Heart right ventricle (tissue), 16 donors: Measurements from ENCODE around the gene DAGLA. TPM values are rescaled to one million over a fixed set of nuclear protein-coding genes. Genes with fewer than 3 reads are reported as not detected.

Experiments used
- ATAC-seq, 8 donors: fragments of 200-7000 bp; cut with Tn5 transposase; one replicate each; pipeline ENCODE4 v1.9.1; 2020; ENCODE audit warnings: mild to moderate bottlenecking in 8 of 8, moderate library complexity in 8 of 8, moderate number of reproducible peaks in 1 of 8
- DNase-seq, 2 donors: peaks; one replicate each; pipeline ENCODE4 v3.0.0-alpha.2; 2020
- H3K27ac ChIP-seq, 10 donors: fragments of 200-600 bp; sonication (generic) in 2 of 10; one replicate each; pipeline versions ENCODE4 v1.5.0 to v1.8.0; 2020 to 2022; ENCODE audit warnings: mild to moderate bottlenecking in 3 of 10
- H3K27me3 ChIP-seq, 7 donors: fragments of 200-600 bp; one replicate each; pipeline ENCODE4 v1.8.0; 2021 to 2022; ENCODE audit warnings: mild to moderate bottlenecking in 2 of 7
- H3K36me3 ChIP-seq, 9 donors: fragments of 200-600 bp; sonication (generic) in 1 of 9; one replicate each; pipeline versions ENCODE4 v1.5.0 to v1.8.0; 2020 to 2022; ENCODE audit warnings: mild to moderate bottlenecking in 2 of 9
- H3K4me1 ChIP-seq, 9 donors: fragments of 200-600 bp; sonication (generic) in 1 of 9; one replicate each; pipeline versions ENCODE4 v1.5.0 to v1.8.0; 2020 to 2022; ENCODE audit warnings: mild to moderate bottlenecking in 4 of 9
- H3K4me3 ChIP-seq, 10 donors: fragments of 200-600 bp; sonication (generic) in 2 of 10; one replicate each; pipeline versions ENCODE4 v1.5.0 to v1.8.0; 2020 to 2022; ENCODE audit warnings: mild to moderate bottlenecking in 7 of 10, moderate library complexity in 2 of 10
- H3K9me3 ChIP-seq, 11 donors: fragments of 200-600 bp in 10 of 11; sonication (generic) in 2 of 11; one replicate each; pipeline versions ENCODE4 v1.5.0 to v1.8.0; 2013 to 2022; ENCODE audit warnings: mild to moderate bottlenecking in 2 of 11, control low read depth in 1 of 11, moderate library complexity in 1 of 11
- WGBS, 2 donors: extraction: QIAGEN DNeasy Blood & Tissue Kit; methylation state at CpG; one replicate each; pipeline ENCODE4 v1.1.7; 2013; ENCODE audit warnings: inconsistent platforms in 1 of 2; 5-methylcytosine and 5-hydroxymethylcytosine counted together
- intact Hi-C, 10 donors: fragments of 100-400 bp; cut with DNase I; formaldehyde crosslinking; loops; one replicate each; pipeline versions ENCODE4 v1.11.1 to v1.14.2; 2022
- polyA plus RNA-seq, 2 donors: library from polyadenylated mRNA; stranded (reverse); fragments of 200-250 nt; gene quantifications; one replicate each; pipeline ENCODE4 v1.2.3, GENCODE V29; 2013
- total RNA-seq, 10 donors: library from RNA; stranded (reverse); fragmentation: NEBNext Ultra II Directional in 3 of 10; extraction: Animal tissue kit (Norgen Biotek cat#: 25700) in 3 of 10; gene quantifications; one replicate each; pipeline versions ENCODE4 v1.2.1 to v1.2.4, GENCODE V29; 2021 to 2023
- TF ChIP-seq, protein P1 (sequence below), 9 donors: fragments of 200-600 bp; sonication (generic) in 2 of 9; IDR thresholded peaks; one replicate each; pipeline versions ENCODE4 v1.5.0 to v1.8.0; 2021 to 2022; ENCODE audit warnings: antibody characterized with exemption in 9 of 9, mild to moderate bottlenecking in 5 of 9, moderate library complexity in 1 of 9
- donor health status: Arrhythmogenic right ventricular cardiomyopathy.
- donor health status: ischemic (EF 13 %, LVEDD 7.1; RV severe dilation, severe dysfunction).
- donor health status: healthy with polysubstance abuse.
- donor health status: DM: no; HTN: yes; CAD: no.
- donor health status: DM: no; HTN: no; CAD: no.
- donor health status: ischemic (EF 25% LVEDD 6.9; RV normal size, moderate dysfunction).
- donor health status: ischemic (EF 25% LVEDD 5.7; RV mildly dilated, moderate dysfunction).
- donor health status: healthy.
- donor health status: DM: yes; HTN: yes; CAD: no.
- donor health status: Ischemic cardiomyopathy.
- donor health status: ischemic (EF 35%, LVEDD 5.7; RV mildly dilated, moderate dysfunction).
- donor health status: nonischemic (EF 11% LVEDD 7.7; RV severe dilation, severe dysfunction).
- donor health status: DM: yes; HTN: yes; CAD: no.
- donor health status: PGD.
- donor health status: ischemic (EF 29% LVEDD 5.4; RV normal size, mild dysfunction).
- donor health status: nonischemic (EF 23%, LVEDD 6.1; RV moderate dilation, normal function).

The DAGLA gene
- total and polyA plus RNA-seq, 12 donors: 1.5 to 5.0 (median 3.2) TPM

DNA sequence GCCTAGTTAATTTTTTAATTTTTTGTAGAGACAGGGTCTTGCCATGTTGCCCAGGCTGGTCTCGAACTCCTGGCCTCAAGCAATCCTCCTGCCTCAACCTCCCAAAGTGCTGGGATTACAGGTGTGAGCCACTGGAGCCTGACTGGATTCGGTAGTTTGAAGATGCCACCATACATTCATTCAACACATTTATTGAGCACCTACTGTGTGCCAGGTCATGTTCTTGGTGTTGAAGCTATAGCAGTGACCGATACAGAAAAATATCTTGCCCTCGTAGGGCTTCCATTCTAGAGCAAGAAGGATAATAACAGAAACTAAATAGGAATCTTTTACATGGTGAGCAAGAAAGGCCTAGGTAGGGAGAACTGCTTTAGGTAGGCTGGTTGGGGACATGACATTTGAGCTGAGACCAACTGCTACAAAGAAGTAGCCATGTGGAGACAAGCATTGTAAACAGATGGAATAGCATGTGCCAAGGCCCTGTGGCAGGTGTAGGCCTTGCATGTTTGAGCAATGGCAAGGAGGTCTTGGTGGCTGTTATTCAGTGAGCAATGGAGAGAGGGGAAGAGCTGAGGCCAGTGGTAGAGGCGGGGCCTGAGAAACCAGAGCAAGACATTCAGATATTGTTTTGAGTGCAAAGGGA is 70.6 kb downstream of the DAGLA start:
- TF ChIP-seq, protein P1, sequence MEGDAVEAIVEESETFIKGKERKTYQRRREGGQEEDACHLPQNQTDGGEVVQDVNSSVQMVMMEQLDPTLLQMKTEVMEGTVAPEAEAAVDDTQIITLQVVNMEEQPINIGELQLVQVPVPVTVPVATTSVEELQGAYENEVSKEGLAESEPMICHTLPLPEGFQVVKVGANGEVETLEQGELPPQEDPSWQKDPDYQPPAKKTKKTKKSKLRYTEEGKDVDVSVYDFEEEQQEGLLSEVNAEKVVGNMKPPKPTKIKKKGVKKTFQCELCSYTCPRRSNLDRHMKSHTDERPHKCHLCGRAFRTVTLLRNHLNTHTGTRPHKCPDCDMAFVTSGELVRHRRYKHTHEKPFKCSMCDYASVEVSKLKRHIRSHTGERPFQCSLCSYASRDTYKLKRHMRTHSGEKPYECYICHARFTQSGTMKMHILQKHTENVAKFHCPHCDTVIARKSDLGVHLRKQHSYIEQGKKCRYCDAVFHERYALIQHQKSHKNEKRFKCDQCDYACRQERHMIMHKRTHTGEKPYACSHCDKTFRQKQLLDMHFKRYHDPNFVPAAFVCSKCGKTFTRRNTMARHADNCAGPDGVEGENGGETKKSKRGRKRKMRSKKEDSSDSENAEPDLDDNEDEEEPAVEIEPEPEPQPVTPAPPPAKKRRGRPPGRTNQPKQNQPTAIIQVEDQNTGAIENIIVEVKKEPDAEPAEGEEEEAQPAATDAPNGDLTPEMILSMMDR (IDR thresholded peaks at IDR 0.05): no peak
- DNase-seq (no peak), ATAC-seq (no peak)
- Histone ChIP-seq H3K9me3 (no peaks in the 10 kb centered on the region), H3K4me1 (peaks cover 0 to 19% (median 7%) of the 10 kb centered on the region in 9 donors), H3K36me3 (no peaks in the 10 kb centered on the region), H3K27me3 (peaks cover 0 to 36% (median 5%) of the 10 kb centered on the region in 7 donors), H3K4me3 (no peak overlapping the region), H3K27ac (no peak overlapping the region)
- WGBS, 2 donors: 98% methylated on average over 5 of the region's 5 CpGs
- intact Hi-C loops: loop anchor here in 3 of 10 donors (2.0 to 5.0 kb wide), 2 partner anchors 357 to 358 kb away; no protein-coding TSS in a partner anchor

DNA sequence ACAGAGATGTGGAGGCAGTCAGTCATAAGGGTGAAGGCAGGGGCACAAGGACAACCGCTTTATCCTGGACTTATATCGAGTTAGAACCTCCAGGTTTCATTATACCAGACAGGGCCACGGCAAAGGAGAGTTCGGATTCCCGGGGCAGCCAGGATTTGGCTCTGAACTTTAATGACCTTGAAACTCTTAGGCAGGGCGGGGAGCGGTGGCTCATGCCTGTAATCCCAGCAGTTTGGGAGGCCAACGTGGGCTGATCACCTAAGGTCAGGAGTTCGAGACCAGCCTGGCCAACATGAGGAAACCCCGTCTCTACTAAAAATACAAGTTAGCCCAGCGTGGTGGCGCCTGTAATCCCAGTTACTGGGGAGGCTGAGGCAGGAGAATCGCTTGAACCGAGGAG is 71.2 kb downstream of the DAGLA start:
- TF ChIP-seq, protein P1 (IDR thresholded peaks at IDR 0.05): no peak
- Histone ChIP-seq H3K4me3 (no peak overlapping the region), H3K36me3 (no peaks in the 10 kb centered on the region), H3K27ac (no peak overlapping the region), H3K4me1 (peaks cover 0 to 24% (median 7%) of the 10 kb centered on the region in 9 donors), H3K27me3 (peaks cover 0 to 36% (median 5%) of the 10 kb centered on the region in 7 donors), H3K9me3 (no peaks in the 10 kb centered on the region)
- intact Hi-C loops: loop anchor here in 3 of 10 donors (2.0 to 5.0 kb wide), 2 partner anchors 356 to 357 kb away; no protein-coding TSS in a partner anchor
- no peak for ATAC-seq
- DNase-seq: no peak
- 90 to 94% methylated on average over 14 of the region's 14 CpGs for whole genome bisulfite sequencing, 2 donors

DNA sequence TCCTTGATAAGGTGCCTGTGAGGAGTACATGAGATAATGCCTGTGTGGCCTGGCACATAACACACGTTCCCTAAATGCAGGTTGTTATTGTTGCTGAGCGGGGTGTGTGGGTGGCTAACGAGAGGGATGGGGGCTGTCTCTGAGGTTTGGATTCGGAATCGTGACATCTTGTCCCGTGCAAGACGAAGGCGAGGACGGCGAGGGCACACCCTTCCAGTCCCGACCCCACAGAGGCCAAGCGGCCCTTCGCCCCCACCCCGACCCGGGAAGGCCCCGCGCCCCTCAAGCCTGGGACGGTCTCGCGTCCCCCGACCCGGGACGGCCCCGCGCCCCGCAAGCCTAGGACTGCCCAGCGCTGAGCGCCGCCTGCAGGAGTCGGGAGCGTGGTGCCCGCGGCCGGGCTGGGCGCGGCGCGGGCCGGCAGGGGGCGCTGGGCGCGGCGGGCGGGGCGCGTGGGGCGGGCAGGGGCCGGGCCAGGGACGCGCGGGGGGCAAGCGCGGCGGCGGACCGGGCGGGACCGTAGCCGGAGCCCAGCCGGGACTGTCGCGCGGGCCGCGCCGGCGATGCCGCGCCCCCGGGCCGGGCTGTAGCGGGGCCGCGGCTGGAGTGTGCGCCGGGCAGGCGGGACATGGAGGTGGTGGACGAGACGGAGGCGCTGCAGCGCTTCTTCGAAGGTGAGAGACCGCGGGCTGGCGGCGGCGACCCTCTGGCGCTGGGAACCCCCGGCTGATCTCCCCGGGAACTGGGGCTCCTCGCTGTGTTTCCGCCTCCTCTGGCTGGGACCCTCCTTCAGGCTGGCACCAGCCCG is 72.1 kb downstream of the DAGLA start, which contains the start of gene MYRF:
Gene MYRF, plus strand, starts transcription at position 520 of the 808 bp plus-strand sequence. Its CDS starts 109 bp downstream, at position 629.
- Histone ChIP-seq H3K4me1 (peaks cover 0 to 30% (median 7%) of the 10 kb centered on the region in 9 donors), H3K4me3 (peak within 1 kb of the TSS in 9 of 10 donors; percentile 26 to 55 (median 46)), H3K27ac (no peak within 1 kb of the TSS), H3K9me3 (no peaks in the 10 kb centered on the region), H3K27me3 (peaks cover 0 to 36% (median 5%) of the 10 kb centered on the region in 7 donors), H3K36me3 (no peaks in the 10 kb centered on the region)
- TF ChIP-seq, protein P1 (IDR thresholded peaks at IDR 0.05): peak in 7 of 9 donors; percentile 30 to 65 (median 50)
- WGBS, 2 donors: 3% methylated on average over 67 to 90 of the region's 93 CpGs
- DNase-seq (peak; percentile 35 to 65), ATAC-seq (peak in 6 of 8 donors; percentile 28 to 72 (median 42))
- intact Hi-C loops: loop anchor here in 2 of 10 donors (5.0 kb wide), 1 partner anchor 355 kb away; no protein-coding TSS in a partner anchor

DNA sequence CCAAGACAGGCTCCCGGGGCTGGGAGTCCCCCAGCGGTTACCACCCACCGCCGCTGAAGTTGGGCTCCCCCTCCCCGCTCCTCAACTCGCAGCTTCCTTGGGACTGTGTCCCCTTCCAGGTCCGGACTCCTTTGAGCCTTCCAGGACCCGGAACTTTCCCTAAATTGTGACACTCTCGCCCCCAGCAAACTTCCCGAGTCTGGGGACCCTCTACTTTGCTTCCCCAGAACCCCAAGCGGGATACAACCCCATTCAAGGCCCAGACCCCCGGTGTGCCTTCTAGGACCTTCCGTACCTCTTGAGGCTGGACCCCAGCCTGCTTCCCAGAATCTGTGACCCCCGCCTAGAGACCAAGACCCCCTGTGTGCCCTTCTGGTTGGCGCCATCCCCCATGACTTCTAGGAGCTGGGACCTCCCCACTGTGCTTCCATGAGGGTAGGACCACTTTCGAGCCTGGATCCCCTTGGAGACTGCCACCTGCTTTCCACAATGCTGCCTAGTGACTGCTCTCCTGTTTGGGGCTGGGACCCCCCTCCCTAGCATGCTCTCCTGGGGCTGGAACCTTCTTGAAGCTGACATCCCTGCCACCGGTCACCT is 72.8 kb downstream of the DAGLA start:
- intact Hi-C loops: loop anchor here in 2 of 10 donors (5.0 kb wide), 1 partner anchor 354 kb away; no protein-coding TSS in a partner anchor
- peak overlapping the region in 9 of 10 donors; percentile 26 to 55 (median 46) for H3K4me3 ChIP-seq
- TF ChIP-seq, protein P1 (IDR thresholded peaks at IDR 0.05): no peak
- no peak for DNase-seq
- 38 to 52% methylated on average over 13 to 17 of the region's 17 CpGs for WGBS, 2 donors
- no peaks in the 10 kb centered on the region for H3K9me3 ChIP-seq
- H3K27me3 ChIP-seq: peaks cover 0 to 36% (median 5%) of the 10 kb centered on the region in 7 donors
- no peak for ATAC-seq
- H3K27ac ChIP-seq: no peak overlapping the region
- H3K4me1 ChIP-seq: peaks cover 0 to 24% (median 4%) of the 10 kb centered on the region in 9 donors
- H3K36me3 ChIP-seq: no peaks in the 10 kb centered on the region
